GM18507 (cell line): ENCODE data around the gene RAI1.
"Not testable (repeated sequence)": the region's sequence is repeated elsewhere in the genome, so short reads cannot be mapped to it uniquely, and the experiment has no call there.

Experiments
- DNase-seq: peaks from one replicate; pipeline ENCODE4 v3.0.0; 2011; ENCODE audit warnings: low read depth; ENCODE audit not compliant: insufficient read length; ENCODE audit errors: extremely low spot score
- FAIRE-seq: peaks from 2 replicates; lab custom pipeline; 2011; peaks lifted over from hg19 to GRCh38; lab: Jason Lieb, UNC

Gene RAI1, protein sequence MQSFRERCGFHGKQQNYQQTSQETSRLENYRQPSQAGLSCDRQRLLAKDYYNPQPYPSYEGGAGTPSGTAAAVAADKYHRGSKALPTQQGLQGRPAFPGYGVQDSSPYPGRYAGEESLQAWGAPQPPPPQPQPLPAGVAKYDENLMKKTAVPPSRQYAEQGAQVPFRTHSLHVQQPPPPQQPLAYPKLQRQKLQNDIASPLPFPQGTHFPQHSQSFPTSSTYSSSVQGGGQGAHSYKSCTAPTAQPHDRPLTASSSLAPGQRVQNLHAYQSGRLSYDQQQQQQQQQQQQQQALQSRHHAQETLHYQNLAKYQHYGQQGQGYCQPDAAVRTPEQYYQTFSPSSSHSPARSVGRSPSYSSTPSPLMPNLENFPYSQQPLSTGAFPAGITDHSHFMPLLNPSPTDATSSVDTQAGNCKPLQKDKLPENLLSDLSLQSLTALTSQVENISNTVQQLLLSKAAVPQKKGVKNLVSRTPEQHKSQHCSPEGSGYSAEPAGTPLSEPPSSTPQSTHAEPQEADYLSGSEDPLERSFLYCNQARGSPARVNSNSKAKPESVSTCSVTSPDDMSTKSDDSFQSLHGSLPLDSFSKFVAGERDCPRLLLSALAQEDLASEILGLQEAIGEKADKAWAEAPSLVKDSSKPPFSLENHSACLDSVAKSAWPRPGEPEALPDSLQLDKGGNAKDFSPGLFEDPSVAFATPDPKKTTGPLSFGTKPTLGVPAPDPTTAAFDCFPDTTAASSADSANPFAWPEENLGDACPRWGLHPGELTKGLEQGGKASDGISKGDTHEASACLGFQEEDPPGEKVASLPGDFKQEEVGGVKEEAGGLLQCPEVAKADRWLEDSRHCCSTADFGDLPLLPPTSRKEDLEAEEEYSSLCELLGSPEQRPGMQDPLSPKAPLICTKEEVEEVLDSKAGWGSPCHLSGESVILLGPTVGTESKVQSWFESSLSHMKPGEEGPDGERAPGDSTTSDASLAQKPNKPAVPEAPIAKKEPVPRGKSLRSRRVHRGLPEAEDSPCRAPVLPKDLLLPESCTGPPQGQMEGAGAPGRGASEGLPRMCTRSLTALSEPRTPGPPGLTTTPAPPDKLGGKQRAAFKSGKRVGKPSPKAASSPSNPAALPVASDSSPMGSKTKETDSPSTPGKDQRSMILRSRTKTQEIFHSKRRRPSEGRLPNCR (N-terminal part only)

DNA sequence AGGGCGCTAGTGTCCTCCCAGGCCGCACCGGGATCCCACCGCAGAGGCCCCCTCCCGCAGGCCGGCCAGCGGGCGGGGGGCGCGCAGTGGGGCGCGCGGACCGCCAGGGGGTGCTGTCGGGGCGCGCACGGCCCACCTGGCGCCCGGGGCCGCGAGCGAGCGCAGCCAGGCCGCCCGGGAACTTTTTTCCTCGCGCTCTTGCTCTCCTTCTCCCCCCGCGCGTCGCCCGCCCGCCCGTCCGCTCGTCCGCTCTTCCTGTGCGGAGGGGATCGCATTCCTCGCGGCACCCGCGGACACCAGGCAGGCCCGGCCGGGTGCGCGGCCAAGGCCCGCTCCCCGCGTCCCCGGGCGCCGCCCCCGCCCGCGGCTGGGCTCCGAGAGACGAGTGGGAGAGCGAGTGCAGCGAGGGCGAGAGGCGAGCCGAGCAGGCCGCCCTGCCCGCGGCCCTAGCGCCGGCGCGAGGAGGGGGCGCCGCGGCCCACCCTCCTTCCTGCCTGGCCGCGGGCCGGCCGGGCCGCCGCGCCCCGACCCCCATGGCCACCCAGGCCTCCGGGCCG, at the start of gene RAI1:
Gene RAI1 (plus strand): TSS at position 272 of the 557 bp plus-strand sequence. CDS start 111,491 bp downstream, outside the sequence.
- peak; percentile 68 for DNase-seq
- FAIRE-seq: no peak

DNA sequence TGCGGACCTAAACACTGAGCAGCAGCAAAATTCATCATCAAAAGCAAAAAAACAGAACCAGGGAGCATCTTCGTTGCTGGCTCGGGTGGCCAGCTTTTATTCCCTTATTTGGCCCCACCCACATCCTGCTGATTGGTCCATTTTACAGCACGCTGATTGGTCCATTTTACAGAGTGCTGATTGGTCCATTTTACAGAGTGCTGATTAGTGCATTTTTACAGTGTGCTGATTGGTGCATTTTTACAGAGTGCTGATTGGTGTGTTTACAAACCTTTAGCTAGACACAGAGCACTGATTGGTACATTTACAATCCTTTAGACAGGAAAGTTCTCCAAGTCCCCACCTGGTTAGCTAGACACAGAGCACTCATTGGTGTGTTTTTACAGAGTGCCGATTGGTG, 48.6 kb upstream of the RAI1 start:
- not testable (repeated sequence) for FAIRE-seq, DNase-seq

DNA sequence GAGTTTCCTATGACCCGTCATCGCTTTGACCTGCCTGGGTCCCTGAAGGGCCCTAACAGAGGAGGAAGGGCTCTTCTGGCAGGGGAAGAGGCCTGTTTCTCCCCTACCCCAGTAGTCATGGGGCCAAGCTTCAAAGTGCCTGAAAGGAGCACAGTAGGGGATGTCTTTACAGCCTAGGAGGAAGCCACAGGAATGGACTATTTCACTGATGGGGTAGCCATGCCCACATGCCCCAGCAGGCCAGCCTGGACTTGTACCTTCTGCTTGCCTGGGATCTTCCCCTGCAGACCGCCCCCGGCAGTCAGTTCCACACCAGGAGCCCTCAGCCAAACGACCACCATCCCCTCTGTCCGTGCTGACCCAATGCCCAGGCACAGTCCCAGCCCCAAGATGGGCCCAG, 47.9 kb upstream of the RAI1 start:
- DNase-seq: no peak
- FAIRE-seq: no peak

DNA sequence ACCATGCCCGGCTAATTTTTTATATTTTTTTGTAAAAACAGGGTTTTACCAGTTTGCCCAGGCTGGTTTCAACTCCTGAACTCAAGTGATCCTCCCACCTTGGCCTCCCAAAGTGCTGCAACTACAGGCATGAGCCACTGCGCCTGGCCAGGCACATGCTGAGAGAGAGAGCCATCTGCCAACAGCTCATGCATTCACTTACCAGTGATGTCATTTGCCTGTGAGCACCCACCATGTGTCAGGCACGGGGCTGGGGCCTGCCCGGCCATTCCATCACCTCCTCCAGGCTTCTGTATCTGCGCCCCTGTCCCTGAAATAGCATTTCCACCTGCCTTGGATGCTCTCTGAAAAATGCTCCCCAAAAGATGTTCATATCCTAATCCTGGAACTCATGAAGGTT, 46.1 kb upstream of the RAI1 start:
- no peak for DNase-seq
- FAIRE-seq: no peak

DNA sequence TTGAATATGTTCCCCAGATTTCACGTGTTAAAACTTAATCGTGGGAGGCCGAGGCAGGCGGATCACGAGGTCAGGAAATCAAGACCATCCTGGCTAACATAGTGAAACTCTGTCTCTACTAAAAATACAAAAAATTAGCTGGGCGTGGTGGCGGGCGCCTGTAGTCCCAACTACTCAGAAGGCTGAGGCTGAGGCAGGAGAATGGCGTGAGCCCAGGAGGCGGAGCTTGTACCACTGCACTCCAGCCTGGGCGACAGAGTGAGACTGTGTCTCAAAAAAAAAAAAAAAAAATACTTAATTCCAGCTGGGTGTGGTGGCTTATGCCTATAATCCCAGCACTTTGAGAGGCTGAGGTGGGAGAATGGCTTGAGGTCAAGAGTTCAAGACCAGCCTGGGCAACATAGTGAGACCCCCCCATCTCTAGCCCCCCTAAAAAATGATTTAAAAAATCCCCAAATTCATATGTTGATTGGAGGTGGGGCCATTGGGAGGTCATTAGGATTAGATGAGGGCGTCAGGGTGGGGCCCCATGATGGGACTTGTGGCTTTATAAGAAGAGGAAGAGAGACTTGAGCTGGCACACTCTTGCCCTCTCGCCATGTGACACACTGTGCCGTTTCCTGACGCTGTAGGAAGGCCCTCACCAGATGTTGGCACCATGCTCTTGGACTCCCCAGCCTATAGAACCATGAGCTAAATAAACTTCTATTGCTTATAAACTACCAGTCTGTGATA, 45.6 kb upstream of the RAI1 start:
- not testable (repeated sequence) for DNase-seq, FAIRE-seq

DNA sequence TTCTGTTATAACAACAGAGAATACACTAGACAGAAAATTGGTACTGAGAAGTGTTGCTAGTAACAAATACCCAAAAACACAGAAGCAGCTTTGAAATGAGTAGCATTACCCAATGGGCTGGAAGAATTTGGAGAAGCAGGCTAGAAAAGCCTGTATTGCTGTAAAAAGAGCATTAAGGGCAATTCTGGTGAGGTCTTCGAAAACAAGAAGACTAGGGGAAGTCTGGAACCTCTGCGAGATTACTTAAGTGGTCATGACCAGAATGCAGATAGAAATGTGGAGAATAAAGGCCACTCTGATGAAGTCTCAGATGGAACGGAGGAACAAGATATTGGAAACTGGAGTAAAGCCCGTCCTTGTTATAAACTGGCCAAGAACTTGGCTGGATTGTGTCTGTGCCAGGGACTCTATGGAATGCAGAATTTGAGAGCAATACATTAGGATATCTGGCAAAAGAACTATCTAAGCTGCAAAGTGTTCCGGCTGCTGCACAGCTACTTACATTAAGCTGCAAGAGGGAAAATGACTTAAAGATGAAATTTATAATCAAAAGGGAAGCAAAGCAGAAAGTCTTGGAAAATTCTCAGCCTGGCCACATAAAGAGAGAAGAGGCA, 44.9 kb upstream of the RAI1 start:
- DNase-seq (no peak), FAIRE-seq (no peak)

DNA sequence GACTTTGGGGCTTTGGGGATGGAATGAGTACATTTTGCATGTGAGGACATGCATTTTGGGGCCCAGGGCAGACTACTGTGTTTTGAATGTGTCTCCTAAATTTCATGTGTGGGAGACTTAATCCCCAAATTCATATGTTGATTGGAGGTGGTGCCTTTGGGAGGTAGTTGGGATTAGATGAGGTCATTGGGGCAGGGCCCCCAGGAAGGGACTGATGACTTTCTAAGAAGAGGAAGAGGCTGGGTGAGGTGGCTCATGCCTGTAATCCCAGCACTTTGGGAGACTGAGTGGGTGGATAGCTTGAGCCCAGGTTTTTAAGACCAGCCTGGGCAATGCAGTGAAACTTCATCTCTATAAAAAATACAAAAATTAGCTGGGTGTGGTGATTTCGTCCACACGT, 42.8 kb upstream of the RAI1 start:
- DNase-seq: no peak
- FAIRE-seq: no peak

DNA sequence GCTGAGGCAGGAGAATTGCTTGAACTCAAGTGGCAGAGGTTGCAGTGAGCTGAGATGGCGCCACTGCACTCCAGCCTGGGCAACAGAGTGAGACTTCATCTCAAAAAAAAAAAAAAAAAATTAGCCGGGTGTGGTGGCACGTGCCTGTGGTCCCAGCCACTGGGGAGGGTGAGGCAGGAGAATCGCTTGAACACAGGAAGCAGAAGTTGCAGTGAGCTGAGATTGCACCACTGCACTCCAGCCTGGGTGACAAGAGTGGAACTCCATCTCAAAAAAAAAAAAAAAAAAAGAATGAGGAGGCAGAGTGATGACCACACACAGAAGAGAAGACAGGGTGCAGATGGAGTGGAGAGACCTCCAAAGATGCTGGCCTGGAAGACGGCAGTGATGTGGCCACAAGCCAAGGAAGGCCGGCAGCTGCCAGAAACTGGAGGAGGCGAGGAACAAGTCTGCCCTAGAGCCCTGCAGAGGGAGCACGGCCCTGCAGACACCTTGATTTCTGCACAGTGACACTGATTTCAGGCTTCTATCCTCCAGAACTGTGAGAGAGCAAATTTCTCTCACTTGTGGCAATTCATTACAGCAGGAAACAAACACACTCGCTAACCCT, 41.5 kb upstream of the RAI1 start:
- FAIRE-seq: not testable (repeated sequence)

DNA sequence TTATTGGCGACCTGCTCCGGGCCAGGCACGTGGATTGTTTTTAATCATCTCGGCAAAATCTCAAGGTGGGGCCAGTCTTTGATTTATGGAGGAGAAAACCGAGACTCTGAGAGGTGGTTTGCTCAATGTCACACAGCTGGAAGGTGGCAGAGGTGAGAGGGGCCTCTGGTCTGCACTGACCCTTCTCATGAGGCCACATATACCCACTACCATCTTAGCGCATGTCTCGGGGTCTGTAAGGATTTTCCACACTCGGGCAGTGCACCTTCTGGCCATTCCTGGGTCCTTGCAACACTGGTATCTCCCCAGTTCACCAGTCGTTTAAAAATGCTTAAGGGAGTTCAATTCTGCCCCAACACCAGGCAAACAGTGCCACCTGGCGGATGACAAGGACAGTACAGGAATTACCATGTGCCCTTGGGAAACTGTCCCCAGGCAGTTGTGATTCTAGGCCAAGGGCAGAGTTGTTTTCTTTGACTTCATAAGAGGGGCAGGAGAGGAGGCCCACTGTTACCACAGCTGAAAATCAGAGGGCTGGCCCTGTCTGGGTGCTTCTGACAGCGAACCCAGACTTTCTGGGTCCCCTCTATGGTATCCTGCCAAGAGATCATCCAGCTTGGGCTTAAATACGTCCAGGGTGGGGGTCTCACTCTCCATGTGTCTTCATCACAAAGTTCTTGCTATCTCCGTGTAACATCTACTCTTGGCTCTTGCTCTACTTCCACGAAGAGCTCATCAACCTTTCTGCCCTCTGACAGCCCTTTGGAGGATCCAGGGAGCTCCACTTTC, 39.4 kb upstream of the RAI1 start:
- DNase-seq: no peak
- peak; percentile 94 for FAIRE-seq

More for the DNA sequence above, 41.5 kb upstream of the RAI1 start:
- DNase-seq: not testable (repeated sequence)

DNA sequence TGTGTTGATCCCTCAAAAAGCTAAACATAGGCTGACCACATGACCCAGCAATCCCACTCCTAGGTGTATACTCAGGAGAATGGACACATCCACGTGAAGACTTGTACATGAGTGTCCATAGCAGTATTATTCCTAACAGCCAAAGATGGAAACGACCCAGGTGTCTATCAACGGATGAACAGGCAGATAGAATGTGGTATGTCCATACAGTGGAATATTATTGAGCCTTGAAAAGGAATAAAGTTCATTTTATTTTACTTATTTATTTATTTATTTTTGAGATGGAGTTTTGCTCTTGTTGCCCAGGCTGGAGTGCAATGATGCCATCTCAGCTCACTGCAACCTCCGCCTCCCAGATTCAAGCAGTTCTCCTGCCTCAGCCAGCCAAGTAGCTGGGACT, 36.1 kb upstream of the RAI1 start:
- FAIRE-seq, DNase-seq: not testable (repeated sequence)

DNA sequence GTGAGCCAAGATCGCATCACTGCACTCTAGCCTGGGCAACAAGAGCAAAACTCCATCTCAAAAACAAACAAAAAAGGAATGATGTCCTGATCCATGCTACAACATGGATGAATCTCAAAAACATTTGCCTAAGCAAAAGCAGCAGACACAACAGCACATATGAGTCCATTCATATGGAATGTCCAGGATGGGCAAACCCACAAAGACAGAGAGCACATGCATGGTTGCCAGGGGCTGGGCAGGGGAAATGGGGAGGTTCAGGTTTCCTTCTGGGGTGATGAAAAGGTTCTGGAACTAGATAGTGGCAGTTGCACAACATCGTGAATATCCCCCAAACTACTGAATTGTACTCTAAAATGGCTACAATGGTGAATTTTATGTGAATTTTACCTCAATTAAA, 35.3 kb upstream of the RAI1 start:
- FAIRE-seq (no peak), DNase-seq (no peak)

DNA sequence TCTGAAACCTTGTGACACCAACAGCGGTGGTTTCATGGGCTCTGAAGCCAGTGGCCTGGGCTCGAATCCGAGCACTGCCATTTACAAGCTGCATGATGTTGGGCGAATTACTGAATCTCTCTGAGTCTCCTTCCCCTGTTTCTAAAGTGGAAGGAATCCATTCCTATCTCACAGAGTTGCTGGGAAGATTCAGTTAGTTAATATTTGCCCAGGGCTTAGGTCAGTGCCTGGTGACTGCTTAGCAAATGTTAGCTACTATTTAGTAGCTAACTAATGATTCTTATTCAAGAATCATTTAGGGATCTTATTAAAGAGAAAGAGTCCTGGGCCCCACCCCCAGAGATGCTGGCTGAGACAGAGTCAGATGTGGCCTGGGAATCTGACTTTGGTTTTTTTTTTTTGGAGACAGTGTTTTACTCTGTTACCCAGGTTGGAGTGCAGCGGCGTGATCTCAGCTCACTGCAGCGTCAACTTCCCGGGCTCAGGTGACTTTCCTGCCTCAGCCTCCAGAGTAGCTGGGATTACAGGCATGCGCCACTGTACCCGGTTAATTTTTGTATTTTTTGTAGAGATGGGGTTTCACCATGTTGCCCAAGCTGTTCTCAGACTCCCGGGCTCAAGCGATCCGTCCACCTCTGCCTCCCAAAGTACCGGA, 33.6 kb upstream of the RAI1 start:
- no peak for DNase-seq
- no peak for FAIRE-seq

DNA sequence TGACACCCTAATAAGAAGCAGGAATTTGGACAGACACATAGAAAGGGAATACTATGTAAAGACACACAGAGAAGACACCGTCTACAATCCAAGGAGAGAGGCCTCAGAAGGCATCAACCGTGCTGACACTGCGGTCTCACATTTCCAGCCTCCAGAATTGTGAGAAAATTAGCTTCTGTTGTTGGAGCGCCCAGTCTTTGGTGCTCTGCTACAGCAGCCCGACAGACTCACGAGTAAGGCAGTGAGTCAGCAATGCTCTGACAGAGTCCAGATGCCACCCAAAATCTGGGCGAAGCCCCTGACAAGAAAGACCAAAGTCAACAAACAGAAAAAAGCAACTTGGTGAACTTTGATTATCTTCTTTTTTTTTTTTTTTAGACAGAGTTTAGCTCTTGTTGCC, 32.5 kb upstream of the RAI1 start:
- FAIRE-seq: no peak
- DNase-seq: no peak

DNA sequence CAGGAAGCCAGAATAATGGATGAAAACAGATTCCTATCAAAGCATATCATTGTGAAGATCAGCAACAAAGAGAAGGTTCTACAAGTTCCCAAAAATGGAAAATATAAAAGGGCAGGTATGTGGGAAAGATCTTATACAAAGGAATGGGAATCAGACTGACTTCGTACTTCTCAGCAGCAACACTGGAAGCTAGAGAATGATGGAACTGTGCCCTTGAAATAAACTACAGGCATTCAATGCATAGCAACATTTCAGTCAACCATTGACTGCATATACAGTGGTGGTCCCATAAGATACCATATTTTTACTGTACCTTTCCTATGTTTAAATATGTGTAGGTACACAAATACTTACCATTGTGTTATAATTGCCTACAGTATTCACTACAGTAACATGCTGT, 30.3 kb upstream of the RAI1 start:
- DNase-seq (no peak), FAIRE-seq (no peak)

DNA sequence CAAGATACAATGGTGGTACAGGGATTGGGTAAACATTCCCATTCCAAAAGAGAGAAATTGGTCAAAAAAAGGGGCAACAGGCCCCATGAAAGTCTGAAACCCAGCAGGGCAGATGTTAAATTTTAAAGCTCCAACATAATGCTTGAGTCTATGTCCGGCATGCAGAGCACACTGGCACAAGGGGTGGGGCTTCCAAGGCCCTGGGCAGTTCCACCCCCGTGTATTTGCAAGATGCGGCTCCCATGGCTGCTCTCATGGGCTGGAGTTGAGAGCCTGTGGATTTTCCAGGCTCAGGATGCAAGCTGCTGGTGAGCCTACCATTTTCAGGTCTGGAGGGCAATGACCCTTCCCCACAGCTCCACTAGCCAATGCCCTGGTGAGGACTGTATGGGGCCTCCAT, 27.9 kb upstream of the RAI1 start:
- no peak for FAIRE-seq
- DNase-seq: no peak

DNA sequence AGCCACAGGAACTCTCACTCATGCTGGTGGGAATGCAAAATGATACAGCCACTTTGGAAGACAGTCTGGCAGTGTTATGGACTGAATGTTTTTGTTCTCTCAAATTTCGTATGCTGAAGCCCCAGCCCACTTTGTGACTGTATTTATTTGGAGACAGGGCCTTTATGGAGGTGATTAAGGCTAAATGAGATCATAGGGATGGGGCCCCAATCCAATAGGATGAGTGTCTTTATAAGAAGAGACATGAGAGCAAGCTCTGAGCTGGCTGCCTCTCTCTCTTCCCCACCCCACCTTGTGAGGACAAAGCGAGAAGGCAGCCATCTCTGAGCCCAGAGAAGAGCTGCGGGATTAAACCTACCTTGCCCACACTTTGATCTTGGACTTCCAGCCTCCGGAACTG, 21.9 kb upstream of the RAI1 start:
- DNase-seq (no peak), FAIRE-seq (no peak)

DNA sequence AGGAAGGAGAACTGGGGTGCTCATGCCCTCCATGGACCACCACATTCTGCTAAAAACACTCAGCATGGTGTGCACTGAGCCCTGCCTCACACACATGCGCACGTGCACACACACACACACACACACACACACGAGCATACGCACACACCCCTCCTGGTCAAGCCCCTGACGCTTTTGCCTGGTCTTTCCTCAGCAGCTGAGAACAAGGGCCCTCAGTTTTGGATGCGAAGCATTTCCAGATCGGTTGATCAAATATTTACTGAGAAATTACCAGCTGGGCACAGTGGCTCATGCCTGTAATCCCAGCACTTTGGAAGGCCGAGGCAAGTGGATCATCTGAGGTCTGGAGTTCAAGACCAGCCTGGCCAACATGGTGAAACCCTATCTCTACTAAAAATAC, 20.1 kb upstream of the RAI1 start:
- DNase-seq (no peak), FAIRE-seq (no peak)
